Body of pancreas (tissue), 4 donors: ENCODE results near the gene ALDH7A1.

Experiments used
- POLR2A ChIP-seq, 3 donors: fragments of 450-650 bp; IDR thresholded peaks; one replicate each; pipeline ENCODE4 v1.6.1; 2016; ENCODE audit warnings: antibody characterized with exemption in 3 of 3, mild to moderate bottlenecking in 2 of 3
- TF ChIP-seq, protein P1 (sequence below), 7 experiments: fragments of 450-650 bp in 4 of 7; fragments of 200-600 bp in 3 of 7; sonication (generic) in 3 of 7; IDR thresholded peaks; one replicate each; pipeline ENCODE4 v1.5.1; 2016 to 2019; ENCODE audit warnings: antibody characterized with exemption in 7 of 7

DNA sequence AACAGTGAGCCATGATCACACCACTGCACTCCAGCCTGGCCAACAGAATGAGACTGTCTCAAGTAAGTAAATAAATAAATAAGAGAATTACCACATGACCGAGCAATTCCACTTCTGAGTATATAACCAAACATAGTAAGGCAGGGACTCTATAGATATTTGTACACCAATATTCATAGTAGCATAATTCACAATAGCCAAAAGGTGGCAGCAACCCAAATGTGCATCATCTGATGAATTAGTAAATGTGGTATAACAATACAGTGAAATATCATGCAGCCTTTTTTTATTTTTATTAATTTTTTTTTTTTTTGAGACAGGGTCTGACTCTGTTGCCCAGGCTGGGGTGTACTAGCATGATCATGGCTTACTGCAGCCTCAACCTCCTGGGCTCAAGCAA lies 33.1 kb downstream of the ALDH7A1 start:
- TF ChIP-seq, protein P1, sequence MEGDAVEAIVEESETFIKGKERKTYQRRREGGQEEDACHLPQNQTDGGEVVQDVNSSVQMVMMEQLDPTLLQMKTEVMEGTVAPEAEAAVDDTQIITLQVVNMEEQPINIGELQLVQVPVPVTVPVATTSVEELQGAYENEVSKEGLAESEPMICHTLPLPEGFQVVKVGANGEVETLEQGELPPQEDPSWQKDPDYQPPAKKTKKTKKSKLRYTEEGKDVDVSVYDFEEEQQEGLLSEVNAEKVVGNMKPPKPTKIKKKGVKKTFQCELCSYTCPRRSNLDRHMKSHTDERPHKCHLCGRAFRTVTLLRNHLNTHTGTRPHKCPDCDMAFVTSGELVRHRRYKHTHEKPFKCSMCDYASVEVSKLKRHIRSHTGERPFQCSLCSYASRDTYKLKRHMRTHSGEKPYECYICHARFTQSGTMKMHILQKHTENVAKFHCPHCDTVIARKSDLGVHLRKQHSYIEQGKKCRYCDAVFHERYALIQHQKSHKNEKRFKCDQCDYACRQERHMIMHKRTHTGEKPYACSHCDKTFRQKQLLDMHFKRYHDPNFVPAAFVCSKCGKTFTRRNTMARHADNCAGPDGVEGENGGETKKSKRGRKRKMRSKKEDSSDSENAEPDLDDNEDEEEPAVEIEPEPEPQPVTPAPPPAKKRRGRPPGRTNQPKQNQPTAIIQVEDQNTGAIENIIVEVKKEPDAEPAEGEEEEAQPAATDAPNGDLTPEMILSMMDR (IDR thresholded peaks at IDR 0.05), result no peak
- no peak for TF ChIP-seq POLR2A (IDR thresholded peaks at IDR 0.05)
